ENCODE data around the gene C16orf87. TPM values are rescaled to one million over a fixed set of nuclear protein-coding genes. Genes with fewer than 3 reads are reported as not detected.

C16orf87 gene
- total and polyA plus RNA-seq, 9 of the 15 experiments (the other 6 are each of a cell fraction or from before 2014, with no cell fraction given): 7.8 to 16.7 (median 10.5) TPM

DNA sequence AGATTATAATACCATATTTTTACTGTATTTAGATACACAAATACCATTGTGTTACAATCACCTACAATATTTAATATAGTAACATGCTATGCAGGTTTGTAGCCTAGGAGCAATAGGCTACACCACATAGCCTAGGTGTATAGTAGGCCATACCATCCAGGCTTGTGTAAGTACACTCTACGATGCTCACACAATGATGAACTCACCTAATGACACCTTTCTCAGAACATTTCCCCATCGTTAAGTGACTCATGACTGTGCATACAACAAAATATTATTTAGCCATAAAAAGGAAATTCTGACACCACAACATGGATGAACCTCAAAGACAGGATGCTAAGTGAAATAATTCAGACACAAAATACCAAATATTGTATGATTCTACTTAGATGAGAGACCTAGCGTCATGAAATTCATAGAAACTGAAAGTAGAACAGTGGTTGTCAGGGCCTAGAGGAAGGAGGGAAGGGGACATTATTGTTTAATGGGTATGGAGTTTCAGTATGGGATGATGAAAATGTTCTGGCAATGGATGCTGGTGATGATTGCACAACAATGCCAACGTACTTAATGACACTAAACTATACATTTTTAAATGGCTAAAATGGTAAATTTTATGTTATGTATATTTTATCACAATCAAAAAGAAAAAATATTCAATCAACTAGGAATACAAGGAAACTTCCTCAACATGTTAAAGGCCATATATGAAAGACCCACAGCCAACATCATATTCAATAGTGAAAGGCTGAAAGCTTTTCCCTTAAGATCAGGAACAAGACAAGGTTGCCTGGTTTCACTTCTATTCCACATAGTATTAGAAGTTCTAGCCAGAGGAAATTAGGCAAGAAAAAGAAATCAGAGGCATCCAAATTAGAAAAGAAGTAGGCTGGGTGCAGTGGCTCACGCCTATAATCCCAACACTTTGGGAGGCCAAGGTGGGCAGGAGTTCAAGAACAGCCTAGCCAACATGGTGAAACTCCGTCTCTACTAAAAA lies 5.9 kb upstream of the C16orf87 start:
- WGBS (ENCODE audit: insufficient coverage, low coverage, missing lambda C conversion rate): 35% methylated on average over 6 of the region's 6 CpGs
- ChIA-PET POLR2A (no interaction called here), CTCF (ENCODE audit: low intra/inter-chr PET ratio) (no interaction called here)
- H3K27ac ChIP-seq (ENCODE audit: extremely low read depth, low read depth, low read length): no peak overlapping the region
- no peaks in the 10 kb centered on the region for H3K9me1 ChIP-seq (ENCODE audit: control insufficient read depth, insufficient read depth, low read length)
- no peak for ATAC-seq
- no peak overlapping the region for H3K4me3 ChIP-seq
- H3K9me3 ChIP-seq (replicated peaks; ENCODE audit: control insufficient read depth, insufficient read depth, low read depth, low read length): no peaks in the 10 kb centered on the region
- no peak for FAIRE-seq
- H3K36me3 ChIP-seq (ENCODE audit: control insufficient read depth, insufficient read depth, low read length): no peaks in the 10 kb centered on the region
- intact Hi-C loops (cut with micrococcal nuclease) (no loop called here), in situ Hi-C loops (cut with MboI) (no loop called here)
- no peak for TF ChIP-seq CEBPG (CRISPR knock-in tag; IDR thresholded peaks at IDR 0.05)
- TF ChIP-seq CEBPG (tag; conservative IDR thresholded peaks at IDR 0.05 in 1 of 2, IDR thresholded peaks at IDR 0.05 in 1 of 2): peak in 1 of 2 experiments; percentile 48; a peak in 2 of 4 replicates
- TF ChIP-seq CEBPB (tag; IDR thresholded peaks at IDR 0.05): peak; percentile 70
- TF ChIP-seq HNRNPL (IDR thresholded peaks at IDR 0.05; ENCODE audit: low read depth, low read length): no peak
- H2AFZ ChIP-seq (ENCODE audit: low read depth, low read length): no peak overlapping the region
- no peak for DNase-seq (ENCODE audit: extremely low read depth in 1 of 4, low spot score in 3 of 4)
- no peaks in the 10 kb centered on the region for H3K27me3 ChIP-seq (ENCODE audit: control insufficient read depth in 2 of 2, insufficient read depth in 2 of 2, low read length in 2 of 2)
- BruUV-seq (replicated peaks): no TSS peak
- no peaks in the 10 kb centered on the region for H3K4me1 ChIP-seq (replicated peaks in 1 of 2; ENCODE audit: control insufficient read depth in 2 of 2, insufficient read depth in 2 of 2, low read length in 2 of 2)
- H3K4me2 ChIP-seq (ENCODE audit: insufficient read depth, low read length): no peak overlapping the region
- no peak overlapping the region for H3K9ac ChIP-seq (ENCODE audit: insufficient read depth in 1 of 2, low read depth in 2 of 2, low read length in 2 of 2)
- no peaks in the 10 kb centered on the region for H3K79me2 ChIP-seq (ENCODE audit: control insufficient read depth, insufficient read depth, low read length)
- no peaks in the 10 kb centered on the region for H4K20me1 ChIP-seq (replicated peaks; ENCODE audit: control insufficient read depth, insufficient read depth, low read length)

DNA sequence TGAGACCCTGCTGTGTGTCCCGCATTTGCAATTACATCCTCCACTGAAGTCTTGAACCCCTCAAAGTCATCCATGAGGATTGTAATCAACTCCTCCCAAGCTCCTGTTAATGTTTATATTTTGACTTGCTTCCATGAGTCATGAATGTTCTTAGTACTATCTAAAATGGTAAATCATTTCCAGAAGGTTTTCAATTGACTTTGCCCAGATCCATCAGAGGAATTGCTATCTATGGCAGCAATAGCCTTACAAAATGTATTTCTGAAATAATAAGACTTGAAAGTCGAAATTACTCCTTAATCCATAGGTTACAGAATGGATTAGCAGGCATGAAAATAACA lies 2.5 kb upstream of the C16orf87 start:
- Histone ChIP-seq H2AFZ (ENCODE audit: low read depth, low read length) (no peak overlapping the region), H3K27ac (ENCODE audit: extremely low read depth, low read depth, low read length) (no peak overlapping the region), H3K4me1 (replicated peaks in 1 of 2; ENCODE audit: control insufficient read depth in 2 of 2, insufficient read depth in 2 of 2, low read length in 2 of 2) (peaks cover 4 to 7% of the 10 kb centered on the region in 2 experiments; a peak in 4 of 5 replicates), H3K9me3 (replicated peaks; ENCODE audit: control insufficient read depth, insufficient read depth, low read depth, low read length) (no peaks in the 10 kb centered on the region), H3K36me3 (ENCODE audit: control insufficient read depth, insufficient read depth, low read length) (no peaks in the 10 kb centered on the region), H3K9me1 (ENCODE audit: control insufficient read depth, insufficient read depth, low read length) (no peaks in the 10 kb centered on the region), H3K79me2 (ENCODE audit: control insufficient read depth, insufficient read depth, low read length) (peaks cover 25% of the 10 kb centered on the region), H3K4me3 (no peak overlapping the region), H3K9ac (ENCODE audit: insufficient read depth in 1 of 2, low read depth in 2 of 2, low read length in 2 of 2) (no peak overlapping the region), H3K27me3 (ENCODE audit: control insufficient read depth in 2 of 2, insufficient read depth in 2 of 2, low read length in 2 of 2) (no peaks in the 10 kb centered on the region), H3K4me2 (ENCODE audit: insufficient read depth, low read length) (no peak overlapping the region), H4K20me1 (replicated peaks; ENCODE audit: control insufficient read depth, insufficient read depth, low read length) (no peaks in the 10 kb centered on the region)
- 22% methylated on average over 2 of the region's 2 CpGs for WGBS (ENCODE audit: insufficient coverage, low coverage, missing lambda C conversion rate)
- intact Hi-C loops (cut with micrococcal nuclease): loop anchor here (5.0 kb wide), 1 partner anchor 146 kb away; the partner anchor contains the start of genes ORC6 and VPS35
- ATAC-seq: no peak
- no TSS peak for BruUV-seq (replicated peaks)
- FAIRE-seq: no peak
- ChIA-PET CTCF (ENCODE audit: low intra/inter-chr PET ratio) (no interaction called here), POLR2A (no interaction called here)
- in situ Hi-C loops (cut with MboI): no loop called here
- no peak for DNase-seq (ENCODE audit: extremely low read depth in 1 of 4, low spot score in 3 of 4)
- TF ChIP-seq, protein P1, sequence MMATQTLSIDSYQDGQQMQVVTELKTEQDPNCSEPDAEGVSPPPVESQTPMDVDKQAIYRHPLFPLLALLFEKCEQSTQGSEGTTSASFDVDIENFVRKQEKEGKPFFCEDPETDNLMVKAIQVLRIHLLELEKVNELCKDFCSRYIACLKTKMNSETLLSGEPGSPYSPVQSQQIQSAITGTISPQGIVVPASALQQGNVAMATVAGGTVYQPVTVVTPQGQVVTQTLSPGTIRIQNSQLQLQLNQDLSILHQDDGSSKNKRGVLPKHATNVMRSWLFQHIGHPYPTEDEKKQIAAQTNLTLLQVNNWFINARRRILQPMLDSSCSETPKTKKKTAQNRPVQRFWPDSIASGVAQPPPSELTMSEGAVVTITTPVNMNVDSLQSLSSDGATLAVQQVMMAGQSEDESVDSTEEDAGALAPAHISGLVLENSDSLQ (IDR thresholded peaks at IDR 0.05): no peak
- no peak for TF ChIP-seq BRD4 (IDR thresholded peaks at IDR 0.05)
